Embryonic facial prominence (tissue), 1 donor: ENCODE data around the gene TBL1X.
"Not testable (repeated sequence)": the region's sequence is repeated elsewhere in the genome, so short reads cannot be mapped to it uniquely, and the experiment has no call there.

ENCODE experiments used
- DNase-seq: peaks from one replicate; pipeline ENCODE4 v3.0.0-alpha.2; 2016; ENCODE audit errors: extremely low spot score

The TBL1X gene

DNA sequence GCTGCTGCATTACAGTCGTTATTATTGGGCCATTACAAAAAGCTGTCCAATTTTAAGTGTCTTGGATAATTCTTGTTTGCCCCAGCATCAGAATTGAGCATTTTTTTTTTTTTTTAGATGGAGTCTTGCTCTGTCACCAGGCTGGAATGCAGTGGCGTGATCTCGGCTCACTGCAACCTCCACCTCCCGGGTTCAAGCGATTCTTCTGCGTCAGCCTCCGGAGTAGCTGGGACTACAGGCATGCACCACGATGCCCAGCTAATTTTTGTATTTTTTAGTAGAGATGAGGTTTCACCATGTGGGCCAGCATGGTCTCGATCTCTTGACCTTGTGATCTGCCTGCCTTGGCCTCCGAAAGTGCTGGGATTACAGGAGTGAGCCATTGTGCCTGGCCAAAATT lies 71.3 kb downstream of the TBL1X start:
- not testable (repeated sequence) for DNase-seq

DNA sequence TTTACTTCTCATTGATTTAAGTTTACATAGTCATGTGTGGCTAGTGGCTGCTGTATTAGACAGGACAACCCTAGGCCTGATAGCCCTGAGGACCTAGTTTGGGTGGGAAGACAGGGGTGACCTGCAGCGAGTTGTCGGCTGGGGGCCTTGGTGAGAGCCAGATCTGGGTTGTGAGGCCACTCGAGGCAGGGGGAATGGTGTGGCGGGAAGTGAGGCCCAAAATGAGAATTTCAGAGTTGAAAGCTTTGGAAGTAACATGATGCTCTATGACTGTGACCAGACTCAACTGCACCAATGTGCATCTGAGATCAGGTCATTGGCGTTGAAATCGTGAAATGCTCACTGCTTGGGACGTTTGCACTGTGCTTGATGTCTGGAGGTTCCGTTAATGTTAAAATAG lies 72.9 kb downstream of the TBL1X start:
- DNase-seq = no peak

DNA sequence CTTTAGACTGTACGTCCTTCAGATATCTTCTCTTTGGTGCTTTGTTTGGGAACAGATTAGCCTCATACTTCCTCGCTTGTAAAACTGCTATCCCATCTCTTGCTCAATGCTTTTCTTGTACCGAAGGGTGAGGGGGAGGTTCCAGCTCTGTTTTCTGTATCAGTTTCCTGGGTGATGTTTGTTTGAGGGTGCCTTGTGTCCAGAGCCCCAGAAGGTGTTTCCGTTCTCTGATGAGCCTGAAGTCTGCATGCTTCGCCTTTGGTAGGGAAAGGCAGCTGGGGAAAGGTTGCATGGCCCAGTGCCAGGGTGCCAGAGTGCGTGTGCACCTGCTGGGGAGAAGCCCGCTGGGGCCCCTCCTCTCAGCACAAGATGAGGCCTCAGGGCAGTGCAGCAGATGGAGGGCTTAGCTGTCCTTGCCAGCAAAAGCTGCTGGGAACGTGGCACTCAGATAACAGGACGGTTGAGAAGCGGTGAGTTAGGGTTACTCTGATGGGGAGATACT lies 73.7 kb downstream of the TBL1X start:
- DNase-seq = no peak

DNA sequence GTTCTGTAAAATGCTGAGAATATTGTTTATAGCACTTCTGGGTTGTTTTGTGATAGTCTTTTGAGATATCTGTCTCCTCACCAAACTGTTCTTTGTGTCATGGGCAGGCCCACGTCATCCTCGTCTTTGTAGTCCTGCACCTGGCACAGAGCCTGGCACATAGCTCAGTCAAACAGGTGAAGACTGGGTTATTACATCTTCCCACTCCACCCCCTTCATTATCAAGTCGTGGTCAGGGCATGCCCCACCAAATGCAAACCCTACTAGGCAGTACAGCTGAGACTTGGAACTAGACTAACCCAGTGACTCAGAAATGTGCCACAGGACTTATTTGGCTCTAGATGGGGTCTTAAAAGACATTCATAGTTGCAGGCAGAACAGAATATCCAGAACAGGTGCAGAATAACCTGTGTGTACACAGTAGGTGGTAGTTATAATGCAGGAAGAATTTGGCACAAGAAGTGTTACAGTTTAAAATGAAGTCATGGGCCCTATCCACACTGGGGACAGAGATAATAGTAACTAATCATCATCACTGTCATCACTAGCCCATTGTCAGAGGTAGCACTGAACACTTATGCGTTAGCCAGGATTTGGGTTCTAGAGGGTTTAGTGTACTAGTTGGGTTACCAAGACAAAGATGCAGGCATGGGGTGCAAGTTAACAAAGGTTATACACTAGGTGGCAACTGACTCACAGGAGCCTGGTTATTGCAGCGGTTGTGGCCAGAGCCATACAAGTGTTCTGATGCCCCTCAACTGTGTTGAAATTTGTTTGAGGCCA lies 74.9 kb downstream of the TBL1X start:
- no peak for DNase-seq

DNA sequence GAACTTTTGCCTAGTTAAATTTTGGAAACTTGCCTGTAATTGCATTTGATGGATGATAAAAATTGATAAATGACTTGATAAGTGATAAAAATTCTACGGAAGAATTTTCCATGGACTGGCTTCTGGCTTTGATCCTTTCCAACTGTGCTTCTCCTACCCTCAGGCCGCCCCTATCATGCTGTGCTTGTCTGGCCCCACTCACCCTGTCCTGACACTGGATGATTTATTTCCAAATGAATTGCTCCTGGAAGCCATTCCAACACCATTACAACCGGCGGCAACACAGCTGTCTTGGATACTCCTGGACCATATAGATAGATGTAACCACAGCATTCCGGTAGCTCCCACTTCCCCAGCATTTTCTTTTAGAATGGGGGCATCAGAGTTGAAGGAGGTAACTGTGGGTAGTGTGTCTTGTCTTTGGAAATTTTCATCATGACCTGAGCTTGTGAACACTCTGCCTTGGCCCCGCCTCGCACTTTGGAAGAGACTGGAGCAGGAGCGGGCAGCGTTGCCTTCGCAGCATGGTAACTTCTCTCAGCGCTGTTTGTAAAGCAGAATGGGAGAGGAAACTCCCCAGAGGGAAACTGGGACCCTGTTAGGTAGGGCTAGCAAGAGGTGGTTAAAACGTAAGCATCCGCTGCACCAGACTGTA lies 77.4 kb downstream of the TBL1X start:
- DNase-seq = no peak

DNA sequence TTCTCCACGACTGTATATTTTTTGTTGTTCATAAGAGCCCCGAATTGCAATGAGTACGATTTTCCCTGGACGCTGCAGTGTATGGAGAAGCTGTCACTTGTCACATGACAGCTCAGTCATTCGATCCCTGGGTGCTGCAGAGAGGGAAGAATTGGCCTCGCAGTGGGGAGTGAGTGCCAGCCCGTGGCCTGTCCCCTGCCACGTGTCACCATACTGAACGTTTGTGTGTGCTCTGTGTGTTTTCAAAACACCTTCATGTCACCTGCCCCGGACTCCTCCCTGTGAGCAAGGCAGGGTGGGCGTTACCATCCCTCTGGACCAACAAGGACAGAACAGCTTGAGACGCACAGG lies 77.9 kb downstream of the TBL1X start:
- DNase-seq = no peak

DNA sequence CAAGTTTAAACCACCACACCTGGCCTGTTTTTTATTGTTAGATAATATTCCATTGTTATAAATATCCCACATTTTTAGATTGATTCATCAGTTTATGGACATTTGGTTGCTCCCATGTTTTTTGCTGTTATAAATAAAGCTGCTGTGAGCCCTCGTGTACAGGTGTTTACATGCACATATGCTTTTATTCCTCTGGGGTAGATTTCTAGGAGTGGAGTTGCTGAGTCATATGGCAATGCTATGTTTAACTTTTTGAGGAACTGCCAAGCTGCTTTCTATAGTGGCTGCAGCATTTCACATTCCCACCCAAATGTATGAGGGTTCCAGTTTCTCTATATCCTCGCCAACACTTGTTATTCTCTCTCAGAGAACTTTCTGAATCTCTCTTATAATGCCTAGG lies 90.5 kb downstream of the TBL1X start:
- no peak for DNase-seq

DNA sequence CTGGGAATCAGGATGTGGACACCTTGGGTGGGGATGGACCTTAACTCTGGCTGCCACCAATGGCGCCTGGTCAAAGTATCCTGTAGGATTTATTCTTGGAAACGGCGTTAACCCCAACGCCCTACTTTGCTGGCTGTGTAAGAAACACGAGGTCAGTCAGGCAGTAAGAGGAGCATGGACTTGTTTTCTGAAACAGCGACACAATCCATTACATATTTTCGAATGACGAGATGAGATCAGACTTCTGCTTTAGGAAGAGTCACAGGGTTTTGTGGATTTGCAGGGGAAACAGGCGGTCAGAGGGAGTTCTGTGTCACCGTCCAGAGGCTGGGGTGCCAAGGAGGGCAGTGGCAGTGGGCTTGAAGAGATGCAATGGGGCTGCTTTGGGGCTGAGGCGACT lies 92.2 kb downstream of the TBL1X start:
- no peak for DNase-seq

DNA sequence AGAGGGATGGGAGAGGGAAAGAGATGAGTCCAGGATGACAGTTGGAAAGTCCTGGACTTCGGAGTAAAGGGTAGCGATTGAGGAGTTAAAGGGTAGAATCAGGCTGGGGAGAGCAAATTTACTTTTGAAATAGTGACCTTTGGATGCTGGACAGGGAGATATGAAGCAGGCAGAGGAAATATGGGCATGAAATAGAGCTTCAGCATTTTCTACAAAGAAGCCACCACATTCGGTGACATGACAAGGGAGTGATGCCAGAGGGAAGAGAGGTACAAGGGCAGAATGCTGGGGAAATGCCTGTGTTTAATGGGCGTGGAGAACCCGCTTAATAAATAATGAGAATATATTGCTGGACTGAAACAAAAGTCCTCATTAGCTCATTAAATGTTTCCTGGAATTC lies 92.7 kb downstream of the TBL1X start:
- DNase-seq = no peak

DNA sequence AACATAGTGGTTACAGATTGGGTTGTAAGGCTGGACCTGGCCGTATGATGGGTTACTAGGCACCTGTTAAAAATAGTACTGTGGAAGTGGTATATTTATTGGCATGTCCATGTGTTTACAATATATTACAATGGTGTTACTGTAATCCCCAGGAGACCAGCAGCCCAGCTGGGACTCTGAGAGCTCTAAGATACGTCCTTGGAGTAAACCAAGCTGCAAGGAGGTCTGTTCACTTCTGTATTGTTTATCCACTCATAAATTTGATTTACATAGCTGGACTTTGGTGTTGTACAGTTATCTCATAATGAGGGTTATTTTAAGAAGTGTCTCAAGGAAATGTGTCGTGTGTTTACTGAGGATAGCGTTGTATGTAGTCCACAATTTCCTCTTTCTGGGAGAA lies 93.8 kb downstream of the TBL1X start:
- DNase-seq = no peak

DNA sequence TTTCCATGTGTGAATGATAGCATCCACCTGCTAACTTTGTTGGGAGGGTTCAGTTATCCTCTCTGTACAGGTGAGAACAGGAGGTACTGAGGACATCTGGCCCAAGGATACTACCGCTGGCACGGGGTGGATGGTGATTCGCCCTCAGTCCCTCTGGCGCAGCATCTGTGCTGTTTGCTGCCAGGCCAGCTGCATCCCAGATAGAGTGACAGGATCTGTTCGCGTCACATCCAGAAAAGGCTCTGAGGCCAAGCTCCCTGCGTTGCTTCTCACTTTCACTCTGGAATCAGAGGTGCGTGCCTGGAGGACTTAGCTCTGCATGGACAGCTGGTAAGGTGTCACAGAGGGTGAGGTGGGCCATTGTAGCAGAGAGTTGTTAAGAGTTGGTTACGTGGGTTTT lies 95.4 kb downstream of the TBL1X start:
- DNase-seq = no peak

DNA sequence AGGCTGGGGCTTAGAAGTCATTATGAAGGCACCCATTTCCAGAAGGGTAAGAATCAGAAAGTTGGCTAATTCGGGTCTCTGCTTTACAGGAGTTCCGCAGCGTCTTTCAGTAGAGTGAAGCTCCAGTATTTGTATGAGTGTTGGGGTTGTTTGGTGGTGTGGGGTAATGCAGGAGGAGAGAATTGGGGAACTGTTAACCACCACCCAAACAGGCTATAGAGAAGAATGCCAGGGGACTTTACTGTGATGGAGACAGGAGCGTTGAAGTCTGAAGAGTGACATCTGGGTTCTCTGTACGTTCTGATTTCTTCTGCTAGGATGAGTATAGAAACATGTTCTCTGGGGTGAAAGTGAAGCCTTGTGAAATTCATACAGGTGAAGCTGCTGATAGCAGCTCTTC lies 96.3 kb downstream of the TBL1X start:
- DNase-seq = no peak

DNA sequence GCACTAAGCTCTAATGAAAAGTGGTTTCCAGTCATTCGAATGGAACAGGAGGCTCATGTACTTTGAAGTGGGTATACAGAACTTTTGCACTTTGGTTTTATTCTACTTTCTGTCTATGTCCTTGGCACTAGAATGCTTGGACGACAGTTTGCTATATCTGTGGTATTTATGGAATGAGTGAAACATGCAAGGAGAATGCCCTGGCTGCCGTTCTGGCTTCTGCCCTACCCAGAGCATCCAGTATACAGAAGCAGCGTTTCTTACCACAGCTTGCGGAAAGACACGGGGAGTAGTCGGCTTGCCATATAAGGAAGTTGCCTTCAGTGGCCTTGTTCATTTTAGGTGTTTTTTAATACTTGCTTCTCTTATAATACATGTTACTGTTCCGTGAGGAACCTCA lies 98.0 kb downstream of the TBL1X start:
- no peak for DNase-seq

DNA sequence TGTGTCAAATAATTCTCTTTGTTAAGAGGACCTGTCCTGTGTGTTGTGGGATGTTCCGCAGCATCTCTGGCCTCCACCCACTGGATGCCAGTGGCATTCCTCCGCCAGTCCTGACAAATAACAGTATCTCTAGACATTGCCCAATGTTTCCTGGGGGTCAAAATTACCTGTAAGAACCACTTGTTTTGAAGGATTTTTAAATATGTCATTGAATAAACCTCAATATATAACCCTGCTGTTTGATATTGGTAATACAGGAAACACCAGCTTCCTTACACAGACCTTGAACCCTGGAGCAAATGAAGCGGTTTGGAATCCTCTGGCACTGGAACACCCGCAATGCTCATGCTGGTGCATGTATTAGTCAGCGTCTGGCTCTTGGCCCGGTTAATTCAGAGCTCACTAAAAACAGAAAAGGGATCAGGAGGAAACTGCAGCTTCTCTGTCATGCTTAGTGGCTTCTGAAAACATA lies 101.3 kb downstream of the TBL1X start:
- DNase-seq = no peak

DNA sequence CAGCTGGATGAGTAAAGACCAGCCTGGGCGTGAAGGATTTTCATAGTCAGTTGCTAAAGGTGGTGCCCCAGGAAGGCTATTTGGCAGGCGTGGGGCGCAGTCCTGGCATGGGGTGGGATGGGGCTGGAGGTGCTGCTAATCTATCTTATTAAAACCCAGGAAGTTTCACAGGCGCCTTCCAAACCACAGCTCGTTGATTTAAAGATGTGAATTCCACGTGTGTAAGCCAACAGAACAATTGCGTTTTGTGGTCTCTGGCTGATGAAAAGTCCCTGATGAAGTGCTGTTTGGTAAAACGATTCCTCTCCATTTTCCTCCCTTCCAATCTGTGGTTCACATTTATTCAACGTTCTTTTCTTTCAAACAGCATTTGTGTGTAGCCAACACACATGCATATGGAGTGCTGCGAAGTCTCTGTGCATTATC lies 105.0 kb downstream of the TBL1X start:
- no peak for DNase-seq

DNA sequence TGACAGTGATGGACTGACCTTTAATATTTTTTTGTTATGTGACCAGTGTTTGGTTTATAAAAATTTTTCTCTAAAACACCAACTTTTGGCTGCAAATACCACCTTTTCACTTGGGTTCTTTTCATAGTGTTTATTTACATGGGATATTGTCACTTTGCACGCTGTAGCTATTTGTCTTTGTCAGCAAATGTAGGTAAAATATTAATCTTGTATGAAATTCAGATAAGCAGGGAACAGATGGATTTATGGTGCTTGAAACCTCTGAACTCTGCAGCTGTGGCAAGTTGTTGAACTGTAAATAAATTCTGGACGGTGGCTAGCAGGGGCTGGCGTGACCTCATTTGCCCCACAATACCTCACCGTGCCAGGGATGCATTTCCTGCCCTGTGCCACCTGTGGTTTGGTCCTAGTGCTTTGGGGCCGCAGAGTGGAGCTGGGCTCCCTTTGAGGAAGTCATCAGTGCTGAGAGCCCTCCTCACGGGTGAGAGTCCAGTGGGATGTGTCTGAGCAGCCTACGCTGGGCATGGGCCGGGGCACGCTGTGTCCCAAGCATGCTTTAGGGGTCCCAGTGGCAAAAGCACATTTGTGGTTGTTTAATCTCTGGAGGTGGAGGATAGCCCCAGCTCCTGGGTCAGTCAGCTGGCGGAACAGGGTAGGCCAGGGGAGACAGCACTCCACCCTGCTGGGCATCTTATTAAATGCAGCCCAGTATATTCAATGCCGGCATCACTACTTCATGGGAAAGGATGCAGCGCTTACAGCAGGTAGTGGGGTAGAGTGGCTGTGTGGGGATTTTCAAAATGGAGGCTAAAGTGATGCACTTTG lies 108.6 kb downstream of the TBL1X start:
- DNase-seq = no peak

DNA sequence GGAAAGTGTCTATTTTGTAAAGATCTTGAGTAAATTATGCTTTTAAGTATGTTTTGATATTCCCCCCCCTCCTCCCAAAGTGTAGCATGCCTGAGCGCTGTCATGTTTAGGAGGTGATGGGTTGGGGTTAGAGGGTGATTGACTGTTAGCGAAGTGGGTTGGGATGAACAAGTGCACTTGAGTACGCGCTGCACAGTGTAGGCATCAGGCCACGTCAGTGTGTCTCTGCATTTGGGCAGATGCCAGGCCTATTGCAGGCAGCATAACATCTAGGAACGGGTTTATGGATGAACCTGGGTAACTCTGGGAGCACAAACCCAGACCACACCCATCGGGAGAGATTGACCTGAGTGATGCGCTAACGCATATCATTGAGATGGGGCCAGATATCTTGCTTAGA lies 111.2 kb downstream of the TBL1X start:
- DNase-seq = no peak

DNA sequence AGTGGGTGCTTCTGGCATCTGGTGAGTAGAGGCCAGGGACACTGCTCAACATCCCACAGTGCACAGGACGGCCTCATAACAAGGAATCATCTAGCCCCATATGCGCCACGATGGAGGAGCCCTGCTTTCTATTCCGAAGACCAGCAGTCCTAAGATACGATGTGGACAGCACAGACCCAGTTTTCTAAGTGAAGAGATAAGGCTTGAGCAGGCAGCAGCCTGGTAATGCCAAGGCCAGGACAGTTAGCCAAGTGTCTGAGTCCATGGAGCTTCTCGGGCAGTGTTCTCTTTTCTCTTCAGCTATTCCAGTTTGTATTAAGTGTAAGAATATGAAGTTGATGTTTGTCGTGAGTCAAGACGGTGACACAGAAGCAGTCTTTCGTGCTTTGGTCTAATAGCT lies 112.7 kb downstream of the TBL1X start:
- DNase-seq = no peak

DNA sequence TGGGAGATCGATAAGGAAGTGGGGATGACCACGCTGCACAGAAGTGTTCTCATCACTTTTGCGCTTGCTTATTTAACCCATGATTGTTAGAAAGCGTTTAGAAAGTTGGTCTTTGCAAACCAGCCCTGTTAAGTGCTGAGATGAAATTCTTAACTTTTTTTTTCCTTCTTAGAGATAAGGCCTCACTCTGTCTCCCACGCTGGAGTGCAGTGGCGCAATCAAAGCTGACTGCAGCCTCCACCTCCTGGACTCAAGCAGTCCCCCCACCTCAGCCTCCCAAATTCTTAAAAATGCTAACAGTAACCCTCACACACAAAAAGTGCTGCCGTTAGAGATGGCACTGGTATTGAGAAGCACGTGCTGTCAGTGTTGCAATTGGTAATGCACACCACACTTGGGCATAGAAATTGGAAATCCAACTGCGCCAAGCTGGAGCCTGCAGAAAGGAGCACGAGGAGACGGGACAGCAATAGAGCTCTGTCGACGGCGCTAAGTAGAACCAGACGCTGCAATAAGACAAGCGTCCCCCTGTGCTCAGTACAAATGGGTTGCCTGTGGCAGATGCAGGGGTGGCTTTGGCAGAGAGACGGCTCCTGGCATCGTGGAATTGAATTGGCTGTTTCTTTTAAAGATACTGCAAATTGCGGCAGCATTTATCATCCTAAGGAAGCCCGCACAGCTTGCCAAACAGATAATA lies 113.4 kb downstream of the TBL1X start:
- no peak for DNase-seq

DNA sequence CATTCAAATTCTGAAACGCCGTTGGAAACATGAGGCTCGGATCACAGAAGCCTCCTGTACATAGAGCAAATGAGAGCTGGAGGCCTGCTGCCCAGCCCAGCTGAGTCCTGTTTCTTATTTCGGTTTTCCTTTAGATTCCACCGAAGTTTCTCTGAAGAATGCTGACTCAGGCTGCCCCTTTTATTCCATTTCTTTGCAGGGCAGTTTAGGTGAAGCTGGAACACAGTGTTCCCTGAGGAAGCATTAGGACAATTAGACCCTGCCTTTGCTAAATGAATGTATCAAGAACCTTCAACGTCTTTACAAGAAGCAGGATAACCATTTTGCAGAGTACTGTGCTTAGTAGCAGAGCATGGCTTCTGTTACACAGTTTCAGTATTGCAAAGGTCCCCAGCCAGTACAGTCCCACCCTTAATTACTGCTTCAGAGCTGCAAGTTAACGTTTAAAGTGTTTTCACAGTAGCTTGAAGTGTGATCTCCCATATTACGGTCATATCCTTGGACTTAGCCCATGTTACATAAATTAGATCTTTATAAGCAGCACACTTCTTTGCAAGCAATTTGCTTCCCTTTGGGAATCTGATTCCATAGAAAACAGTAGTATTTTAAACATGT lies 117.0 kb downstream of the TBL1X start:
- no peak for DNase-seq

DNA sequence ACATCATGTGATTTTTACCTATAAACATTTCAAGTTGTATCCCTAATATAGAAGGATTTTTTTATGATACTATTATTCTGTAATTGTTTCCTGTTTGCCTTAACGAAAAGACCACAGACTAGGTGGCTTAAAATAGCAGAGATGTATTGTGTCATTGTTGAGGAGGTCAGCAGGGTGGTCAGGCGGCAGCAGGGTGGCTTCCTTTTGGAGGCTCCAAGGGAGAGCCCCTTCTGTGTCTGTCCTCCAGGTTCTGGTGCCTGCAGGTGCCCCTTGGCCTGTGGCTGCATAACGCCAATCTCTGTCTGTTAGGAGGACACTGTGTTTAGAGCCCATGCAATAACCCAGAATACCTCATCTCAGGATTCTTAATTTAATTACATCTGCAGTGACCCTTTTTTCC lies 118.1 kb downstream of the TBL1X start:
- no peak for DNase-seq
